Activated CD8-positive, alpha-beta memory T cell treated with anti-CD3 and anti-CD28 coated beads, Interleukin-2, amount 50 U/mL, for 24 hours (primary cell): ENCODE data around the gene C9orf85.
"Not testable (repeated sequence)": the region's sequence is repeated elsewhere in the genome, so short reads cannot be mapped to it uniquely, and the experiment has no call there.

Experiments
- DNase-seq: peaks from one replicate; pipeline ENCODE4 v3.0.0-alpha.2; 2020; ENCODE audit errors: extremely low read depth

The C9orf85 gene

DNA sequence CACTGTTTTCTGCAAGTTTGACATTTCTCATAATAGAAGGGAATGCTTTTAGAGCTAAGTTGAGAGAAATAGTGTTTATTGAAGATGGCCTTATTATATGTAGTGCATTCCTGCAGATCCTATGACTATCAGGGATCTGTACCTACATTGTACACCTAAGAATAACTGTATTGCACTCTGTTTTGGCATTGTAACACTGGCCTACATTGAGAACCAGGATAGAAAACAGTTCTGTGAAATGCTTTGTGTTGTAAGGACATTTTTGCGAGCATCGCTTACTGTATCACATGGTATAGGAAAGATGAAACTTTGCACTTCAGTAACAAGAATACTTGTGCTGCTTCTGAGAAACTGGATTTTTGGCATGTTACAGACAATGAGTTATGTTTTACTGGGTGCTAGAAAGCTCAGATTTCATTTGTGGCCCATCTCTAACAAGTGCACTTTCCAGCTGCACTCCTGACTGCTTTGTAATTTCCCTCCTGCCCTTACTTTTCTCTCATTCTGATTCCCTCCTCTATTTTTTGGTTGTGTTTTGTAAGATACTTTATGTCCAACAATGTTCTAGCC, 30.6 kb downstream of the C9orf85 start:
- no peak for DNase-seq

DNA sequence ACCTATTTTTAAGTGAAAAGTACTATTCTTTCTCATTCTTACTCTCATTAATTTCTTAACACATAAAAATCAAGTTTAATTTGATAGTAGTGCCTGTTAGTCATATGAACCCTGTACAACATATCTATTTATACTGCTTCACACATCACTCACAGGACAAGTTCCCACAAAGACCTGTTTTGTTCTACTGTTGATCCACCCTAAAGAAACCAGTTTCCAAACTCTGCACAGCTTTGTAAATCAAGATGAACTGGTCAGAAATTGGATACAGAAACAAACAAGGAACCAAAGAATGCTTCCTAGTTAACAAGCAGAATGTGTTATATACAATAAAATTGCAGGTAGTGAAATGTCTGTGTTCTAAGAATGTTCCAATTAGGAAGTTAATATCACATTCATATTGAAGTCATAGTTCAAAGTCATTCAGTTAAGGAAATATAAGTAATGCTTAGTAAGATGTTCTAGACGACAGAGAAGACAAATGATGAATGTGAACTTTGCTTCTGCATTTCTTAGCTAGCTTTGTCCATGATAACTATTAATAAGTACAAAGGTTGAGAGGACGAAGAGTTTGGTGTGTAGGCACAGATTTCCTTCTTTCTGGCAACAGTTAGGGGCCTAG, 33.4 kb downstream of the C9orf85 start:
- DNase-seq: no peak

DNA sequence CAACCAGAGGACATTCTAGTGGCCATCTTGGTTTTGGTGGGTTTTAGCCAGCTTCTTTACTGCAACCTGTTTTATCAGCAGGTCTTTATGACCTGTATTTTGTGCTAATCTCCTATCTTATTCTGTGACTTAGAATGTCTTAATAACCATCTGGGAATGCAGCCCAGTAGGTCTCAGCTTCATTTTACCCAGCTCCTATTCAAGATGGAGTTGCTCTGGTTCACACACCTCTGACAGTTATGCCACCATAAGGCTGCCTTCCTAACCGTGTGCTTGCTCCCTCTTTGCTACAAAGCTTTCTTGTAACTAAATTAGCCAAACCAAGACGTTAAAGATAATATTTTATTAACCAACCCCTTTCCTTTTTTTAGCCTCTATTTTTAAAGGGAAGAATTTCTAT, 43.2 kb downstream of the C9orf85 start:
- not testable (repeated sequence) for DNase-seq

DNA sequence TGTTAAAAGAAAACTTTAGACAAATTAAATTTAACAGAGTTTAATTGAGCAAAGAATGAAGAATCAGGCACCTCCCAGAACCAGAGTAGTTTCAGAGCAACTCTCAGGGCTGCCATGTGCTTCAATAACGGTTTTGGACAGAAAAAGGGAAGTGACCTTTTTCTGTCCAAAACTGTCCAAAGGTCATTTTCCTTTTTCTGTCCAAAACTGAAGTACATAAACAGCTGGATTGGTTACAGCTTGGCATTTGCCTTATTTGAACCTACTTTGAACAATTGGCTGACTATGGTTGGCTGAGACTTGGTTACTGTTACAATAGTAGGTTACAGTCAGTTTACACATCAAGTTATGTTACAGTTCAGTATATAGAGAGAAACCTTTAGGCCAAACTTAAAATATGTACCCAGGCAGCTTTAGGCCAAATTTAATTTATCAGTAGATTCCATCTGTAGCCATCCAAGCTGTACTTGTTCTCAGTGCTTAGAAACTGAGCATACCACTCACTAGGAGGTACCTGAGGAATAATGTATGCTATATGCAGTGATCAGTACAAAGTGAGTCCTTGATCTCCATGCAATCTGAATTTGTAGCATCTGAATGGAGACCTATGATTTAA, 44.0 kb downstream of the C9orf85 start:
- no peak for DNase-seq

DNA sequence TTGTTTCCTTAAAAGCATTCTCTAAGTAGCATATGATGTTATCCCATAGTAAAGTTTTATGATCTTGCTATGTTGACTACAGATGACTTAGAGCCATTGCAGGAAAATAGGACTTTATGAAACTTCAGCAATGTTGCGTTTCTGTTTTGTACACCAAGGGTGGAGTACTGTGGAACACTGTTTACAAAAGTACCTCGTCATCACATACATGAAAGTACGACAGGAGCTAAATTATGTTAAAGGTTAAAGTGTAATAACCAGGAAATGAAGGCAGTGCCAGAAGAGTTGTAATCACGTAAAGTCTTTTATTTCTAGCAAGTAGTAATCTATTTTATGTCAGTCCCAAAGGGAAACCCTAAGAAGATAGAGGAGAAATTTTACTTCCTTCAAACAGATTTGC, 50.9 kb downstream of the C9orf85 start:
- no peak for DNase-seq

DNA sequence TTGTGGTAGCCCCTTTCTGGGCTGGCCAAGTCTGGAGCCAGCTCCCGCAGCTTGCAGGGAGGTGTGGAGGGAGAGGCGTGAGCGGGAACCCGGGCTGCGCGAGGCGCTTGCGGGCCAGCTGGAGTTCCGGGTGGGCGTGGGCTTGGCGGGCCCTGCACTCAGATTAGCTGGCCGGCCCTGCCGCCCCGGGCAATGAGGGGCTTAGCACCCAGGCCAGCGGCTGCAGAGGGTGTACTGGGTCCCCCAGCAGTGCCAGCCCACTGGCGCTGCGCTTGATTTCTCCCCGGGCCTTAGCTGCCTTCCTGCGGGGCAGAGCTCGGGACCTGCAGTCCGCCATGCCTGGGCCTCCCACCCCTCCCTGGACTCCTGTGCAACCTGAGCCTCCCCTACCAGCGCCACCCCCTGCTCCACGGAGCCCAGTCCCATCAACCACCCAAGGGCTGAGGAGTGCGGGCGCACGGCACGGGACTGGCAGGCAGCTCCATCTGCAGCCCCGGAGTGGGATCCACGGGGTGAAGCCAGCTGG, 52.1 kb downstream of the C9orf85 start:
- not testable (repeated sequence) for DNase-seq

DNA sequence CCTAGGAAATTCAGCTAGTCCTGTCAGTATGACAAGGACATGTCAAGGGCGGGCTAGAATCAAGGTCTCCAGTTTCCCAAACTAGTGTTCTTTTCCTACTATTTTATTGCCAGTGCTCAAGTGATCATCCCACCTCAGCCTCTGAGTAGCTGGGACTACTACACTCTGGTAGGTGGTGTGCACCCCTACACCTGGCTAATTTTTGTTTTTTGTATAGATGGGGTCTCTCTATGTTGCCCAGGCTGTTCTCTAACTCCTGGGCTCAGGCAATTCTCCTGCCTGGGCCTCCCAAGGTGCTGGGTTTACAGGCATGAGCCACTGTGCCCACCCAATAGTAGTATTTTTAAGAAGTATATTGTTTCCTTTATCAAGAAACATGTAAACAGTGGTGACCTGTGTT, 54.0 kb downstream of the C9orf85 start:
- DNase-seq: no peak

DNA sequence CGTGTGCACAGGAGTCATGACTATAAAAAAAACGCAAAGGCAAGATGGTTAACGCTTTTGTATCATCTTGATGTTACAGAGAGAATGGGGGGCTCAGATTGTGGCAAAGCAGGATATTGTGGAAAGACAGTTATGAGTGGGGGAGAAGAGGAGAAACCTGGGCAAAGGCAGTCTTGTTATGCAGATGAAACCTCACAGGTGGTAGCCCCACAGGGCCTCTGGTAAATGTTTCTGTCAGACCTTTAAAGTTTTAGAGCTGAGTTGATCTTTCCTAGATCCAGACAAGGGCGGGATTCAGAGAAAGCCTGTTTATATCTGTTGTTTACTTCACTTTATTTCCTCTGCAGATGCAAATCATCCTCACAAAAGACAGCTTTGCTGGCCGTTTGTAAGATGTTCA, 55.2 kb downstream of the C9orf85 start:
- no peak for DNase-seq

DNA sequence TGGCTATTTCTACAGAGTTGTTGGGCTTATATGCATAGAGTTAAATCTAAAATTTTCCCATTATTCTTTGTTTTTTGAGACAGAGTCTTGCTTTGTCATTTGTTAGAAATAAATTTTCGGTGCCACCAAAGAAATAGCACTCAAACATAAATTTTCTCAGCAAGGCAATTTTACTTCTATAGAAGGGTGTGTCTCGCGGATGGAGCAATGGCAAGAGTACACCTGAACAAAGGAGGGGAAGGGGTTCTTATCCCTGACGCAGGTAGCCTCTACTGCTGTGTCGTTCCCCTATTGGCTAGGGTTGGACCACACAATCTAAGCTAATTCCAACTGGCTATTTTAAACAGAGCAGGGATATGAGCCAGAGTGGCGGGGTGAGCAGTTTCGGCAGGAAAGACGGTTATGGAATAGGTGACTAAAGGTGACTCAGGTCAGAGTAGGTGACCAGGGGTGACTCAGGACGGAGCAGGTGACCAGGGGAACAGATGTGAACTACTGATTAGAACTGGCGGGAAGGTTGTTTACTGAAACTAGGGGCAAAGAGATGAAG, 57.2 kb downstream of the C9orf85 start:
- no peak for DNase-seq

DNA sequence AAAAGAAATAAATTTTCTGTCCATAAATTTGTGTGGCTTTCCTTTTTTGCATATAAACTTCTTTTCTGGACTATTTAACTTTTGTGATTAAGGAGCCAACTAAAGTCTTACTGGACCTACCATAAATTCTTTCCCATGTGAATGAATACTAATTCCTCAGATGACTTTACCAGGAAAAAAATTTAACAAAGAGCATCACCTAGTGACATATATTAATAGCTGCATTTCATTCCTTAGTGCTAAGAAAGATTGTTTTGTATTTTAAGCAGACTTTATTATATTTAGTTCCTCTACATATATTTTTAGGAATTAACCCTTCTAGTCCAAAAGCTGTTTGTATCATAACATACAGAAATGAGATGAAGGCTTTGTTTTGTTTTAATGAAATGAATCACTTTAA, 64.4 kb downstream of the C9orf85 start:
- DNase-seq: no peak

DNA sequence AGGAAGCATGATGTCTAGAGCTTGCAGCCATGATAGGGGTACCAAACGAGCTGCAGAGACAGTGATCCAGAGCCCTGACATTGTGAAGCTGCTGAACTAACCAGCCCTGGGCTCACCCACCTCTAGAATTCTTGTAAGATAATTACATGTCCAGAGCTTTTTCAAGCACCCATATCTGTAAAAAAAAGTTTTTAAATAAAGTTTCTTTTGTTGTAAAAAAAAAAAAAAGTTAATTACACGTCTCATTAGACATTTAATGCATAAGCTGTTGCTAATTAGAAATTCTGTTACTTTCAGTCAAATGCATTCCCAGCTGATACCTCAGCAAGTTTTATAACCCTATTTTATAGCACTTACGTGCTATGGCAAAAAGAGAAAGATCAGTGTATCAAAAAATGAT, 65.6 kb downstream of the C9orf85 start:
- no peak for DNase-seq

DNA sequence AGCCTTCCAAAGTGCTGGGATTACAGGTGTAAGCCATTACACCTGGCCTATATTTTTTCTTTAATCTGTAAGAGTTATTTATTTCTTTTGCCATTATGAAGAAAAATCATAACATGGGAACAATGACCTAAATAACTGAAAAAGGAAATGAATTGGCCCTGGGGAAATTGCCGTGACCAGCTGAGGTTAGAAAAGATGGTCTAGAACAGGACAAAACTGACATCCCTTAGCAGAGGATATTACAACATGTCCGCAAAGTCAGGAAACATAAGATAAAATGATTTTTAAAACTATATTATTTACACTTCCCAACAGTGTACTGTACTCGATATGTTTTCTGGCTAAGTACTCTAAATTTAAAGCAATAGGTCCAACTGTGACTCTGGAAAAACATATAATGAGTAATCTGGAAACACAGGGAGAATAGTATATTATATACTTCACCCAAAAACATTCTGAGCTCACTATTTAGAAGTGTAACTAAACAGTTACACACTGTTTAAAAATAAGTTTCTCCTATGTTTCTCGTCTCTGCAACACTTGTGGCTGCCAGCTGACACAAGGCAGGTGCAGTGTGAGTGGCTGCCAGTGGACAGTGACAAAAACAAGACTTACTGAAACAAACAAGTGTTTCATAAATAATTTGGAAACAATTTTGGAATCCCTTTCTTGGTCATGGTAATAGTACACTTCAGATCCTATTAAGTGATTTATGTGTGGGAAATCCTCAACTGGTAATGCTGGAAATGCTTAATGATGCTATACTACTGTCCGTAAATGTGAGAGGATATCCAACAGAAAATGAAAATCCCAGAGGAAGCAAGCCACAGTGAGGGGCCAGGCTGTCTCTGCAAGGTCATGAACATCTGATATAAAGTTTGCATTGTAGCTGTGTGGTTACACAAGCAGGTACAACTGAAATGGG, 69.1 kb downstream of the C9orf85 start:
- DNase-seq: no peak

DNA sequence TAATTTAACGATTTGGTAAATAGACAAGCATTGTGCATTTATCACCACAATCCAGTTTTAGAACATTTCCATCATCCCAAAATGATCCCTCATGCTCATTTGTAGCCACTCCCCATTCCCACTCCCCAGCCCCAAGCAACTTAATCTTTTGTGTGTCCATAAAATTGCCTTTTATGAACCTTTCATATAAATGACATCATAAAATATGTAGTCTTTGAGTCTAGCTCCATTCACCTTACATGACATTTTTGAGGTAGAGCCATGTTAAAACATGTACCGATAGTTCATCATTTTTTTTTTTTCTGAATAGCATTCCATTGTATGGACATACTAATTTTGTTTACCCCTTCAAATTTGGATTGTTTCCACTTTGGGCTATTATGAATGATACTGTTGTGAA, 70.5 kb downstream of the C9orf85 start:
- no peak for DNase-seq

DNA sequence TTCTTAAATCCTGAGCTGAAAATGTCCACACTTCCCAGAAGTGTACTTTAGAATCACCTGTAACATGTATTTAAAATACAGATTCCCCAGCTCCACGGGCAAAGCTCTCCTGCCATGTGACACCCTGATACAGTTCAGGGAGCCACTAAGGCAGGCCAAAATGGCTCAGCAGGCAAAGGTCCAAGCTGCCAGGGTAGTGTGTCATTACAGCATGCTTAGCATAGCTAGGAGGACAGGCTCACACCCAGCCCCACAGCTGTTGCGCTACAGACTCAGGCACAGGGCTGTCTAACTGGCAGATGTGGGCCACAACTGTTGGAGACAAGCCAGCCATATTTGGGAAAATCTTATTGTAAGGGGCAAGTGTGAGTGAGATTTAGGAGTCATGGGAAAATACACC, 73.0 kb downstream of the C9orf85 start:
- no peak for DNase-seq

DNA sequence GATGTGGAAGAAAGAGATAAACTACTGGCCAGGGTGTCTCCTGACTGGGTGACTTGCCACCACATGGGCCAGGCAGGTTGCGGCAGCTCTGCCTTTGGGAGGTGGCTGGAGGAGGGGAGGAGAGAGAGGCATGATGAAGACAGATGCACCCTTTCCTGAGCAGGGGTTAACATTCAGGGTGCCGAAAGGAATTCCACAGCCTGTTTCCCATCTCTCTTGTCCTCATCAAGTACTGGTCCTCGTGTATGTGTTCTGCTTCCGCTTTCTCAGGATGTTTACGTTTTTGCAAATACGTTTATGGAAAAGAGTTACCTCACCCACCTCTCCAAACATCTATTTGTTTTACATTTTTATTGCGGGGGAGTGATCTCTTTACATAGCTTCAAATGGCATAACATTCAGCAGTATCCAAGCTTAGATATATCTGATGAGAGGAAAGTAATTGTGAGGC, 73.4 kb downstream of the C9orf85 start:
- DNase-seq: no peak

DNA sequence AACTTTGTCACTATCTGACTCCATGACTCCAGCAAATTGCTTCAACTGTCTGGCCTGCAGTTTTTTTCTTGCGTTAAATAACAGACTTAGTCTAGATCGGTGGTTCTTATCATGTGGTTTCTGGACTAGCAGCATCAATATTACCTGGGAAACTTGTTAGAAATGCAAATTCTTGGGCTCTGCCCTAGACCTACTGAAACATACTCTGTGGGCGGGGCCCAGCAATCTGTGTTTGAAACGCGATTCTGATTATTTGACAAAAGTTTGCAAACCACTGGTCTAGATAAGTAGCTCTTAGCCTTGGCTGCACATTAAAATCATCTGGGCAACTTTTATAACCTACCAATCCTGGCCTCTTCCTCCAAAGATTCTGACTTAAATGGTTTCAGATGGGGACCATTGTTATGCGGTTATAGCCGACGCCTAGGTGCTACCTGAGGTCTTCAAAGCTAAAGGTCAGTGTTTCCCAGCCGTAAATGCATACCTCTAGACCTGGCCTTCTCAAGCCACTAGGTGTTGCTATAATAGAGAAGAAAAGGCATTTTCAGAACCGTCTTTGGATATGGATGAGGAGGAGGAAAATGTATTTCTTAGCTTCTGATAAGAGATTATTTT, 74.0 kb downstream of the C9orf85 start:
- DNase-seq: no peak

DNA sequence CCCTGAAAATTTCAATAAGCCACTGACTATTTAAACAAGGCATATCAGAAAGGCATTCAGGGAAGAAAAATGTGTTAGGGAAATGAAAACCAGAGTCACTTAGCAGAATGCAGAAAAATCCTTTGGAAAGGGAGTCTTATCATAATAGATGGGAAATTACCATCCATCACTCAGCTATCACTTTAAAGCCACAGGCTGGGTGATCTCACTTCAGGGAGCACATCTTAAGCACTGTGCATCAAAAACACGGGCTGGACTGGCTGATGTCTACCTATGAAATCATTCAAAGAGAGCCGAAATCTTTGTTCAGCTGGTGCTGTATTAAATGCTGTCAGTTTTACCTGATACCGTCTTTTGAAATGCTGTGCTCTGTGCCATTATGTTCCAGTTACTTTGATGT, 75.5 kb downstream of the C9orf85 start:
- DNase-seq: no peak

DNA sequence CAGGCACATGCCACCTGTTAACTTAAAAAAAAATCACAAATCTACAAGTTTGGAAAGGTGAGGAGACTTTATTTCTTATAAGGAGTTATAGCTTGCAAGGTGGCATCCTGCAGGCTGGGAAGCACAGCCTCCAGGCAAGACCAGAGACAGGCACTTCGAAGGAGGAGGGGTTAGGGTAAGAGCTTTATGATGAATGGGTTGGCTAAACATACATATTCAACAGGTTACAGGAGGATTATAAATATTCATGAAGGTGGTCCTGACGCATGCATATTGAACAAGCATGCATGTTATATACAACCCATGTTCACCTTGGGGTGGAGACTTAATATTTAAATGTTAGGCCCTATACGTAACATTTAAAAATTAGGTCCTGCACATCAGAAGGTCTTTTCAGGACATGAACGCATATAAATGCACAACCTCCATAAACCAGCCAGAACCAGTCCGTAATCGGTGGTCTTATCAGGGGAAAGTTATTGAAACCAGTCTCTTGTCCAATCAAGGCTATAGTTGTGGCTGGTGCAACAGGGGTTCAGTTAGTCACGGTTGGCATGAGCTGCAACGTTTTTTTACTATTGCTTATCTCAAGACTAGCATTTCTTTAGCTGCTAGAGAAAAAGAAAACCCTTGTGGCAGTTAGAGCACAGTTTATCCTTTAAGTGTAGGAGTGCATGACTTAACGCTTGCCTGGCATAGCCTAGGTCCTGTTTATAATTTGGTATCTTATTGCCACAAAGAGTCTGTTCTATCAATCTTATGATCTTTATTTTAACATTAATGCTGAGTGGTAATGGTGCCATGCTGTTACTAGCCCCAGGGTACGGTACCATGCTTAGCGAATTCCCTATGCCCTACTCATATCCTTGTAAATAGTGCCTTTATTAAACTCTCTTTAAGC, 76.3 kb downstream of the C9orf85 start:
- no peak for DNase-seq

DNA sequence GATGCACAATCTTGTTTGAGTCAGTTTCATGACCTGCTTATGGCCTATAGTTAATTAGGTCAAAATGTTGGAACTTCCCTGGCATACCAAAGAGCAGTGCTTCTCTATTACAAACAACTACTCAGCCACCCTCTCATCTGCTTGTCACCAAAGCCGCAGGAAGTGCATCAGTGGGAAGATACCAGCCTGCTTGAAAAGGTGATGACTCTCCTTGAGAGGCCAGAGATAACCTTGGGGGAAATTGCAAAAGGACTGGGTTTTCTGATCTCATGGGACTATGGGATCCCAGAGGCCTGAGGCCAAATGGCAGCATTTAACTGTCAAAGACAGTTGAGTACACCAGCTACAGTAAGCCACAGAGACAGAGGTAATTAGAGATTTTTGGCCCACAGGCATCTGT, 79.0 kb downstream of the C9orf85 start:
- DNase-seq: no peak

DNA sequence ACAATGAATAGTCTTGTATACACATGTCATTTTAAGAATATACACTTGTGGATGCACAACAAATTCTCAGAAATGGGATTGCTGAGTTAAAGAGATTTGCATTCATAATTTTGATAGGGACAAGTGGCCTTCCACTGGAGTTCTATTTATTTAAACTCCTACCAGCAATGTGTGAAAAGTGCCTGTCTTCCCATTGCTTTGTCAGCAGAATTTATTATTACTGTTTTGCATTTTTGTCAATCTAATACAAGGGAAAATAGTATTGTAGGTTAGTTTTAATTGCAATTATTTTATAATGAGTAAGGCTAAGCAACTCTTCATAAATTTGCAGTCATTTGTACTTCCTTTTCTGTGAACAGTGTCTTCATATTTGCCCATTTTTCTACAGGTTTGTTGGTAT, 94.0 kb downstream of the C9orf85 start:
- no peak for DNase-seq
